Measurements from ENCODE around the gene EPHA8.

The EPHA8 gene

GRCh38 chr1:22595108-22595507 lies 31.8 kb downstream of the EPHA8 start:
- no peak for DNase-seq

DNA sequence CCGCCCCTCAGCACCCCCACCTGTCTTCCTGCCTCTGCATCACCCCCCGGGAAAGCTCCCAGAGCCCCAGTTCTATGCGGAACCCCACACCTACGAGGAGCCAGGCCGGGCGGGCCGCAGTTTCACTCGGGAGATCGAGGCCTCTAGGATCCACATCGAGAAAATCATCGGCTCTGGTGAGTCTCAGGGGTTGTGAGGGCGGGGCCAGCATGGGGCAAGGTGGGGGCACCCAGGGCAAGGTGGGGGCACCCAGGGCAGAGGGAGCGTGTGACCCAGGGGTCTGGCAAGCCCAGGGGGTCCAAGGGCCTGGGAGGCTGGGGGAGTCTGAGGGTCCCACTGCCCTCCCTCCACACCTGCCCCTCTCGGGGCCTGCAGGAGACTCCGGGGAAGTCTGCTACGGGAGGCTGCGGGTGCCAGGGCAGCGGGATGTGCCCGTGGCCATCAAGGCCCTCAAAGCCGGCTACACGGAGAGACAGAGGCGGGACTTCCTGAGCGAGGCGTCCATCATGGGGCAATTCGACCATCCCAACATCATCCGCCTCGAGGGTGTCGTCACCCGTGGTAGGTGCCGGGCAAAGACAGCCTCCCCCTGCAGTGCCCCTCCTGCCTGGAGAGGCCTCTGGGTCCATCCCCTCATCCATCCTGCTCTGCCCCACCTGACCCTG lies 34.1 kb downstream of the EPHA8 start:
- DNase-seq = no peak

DNA sequence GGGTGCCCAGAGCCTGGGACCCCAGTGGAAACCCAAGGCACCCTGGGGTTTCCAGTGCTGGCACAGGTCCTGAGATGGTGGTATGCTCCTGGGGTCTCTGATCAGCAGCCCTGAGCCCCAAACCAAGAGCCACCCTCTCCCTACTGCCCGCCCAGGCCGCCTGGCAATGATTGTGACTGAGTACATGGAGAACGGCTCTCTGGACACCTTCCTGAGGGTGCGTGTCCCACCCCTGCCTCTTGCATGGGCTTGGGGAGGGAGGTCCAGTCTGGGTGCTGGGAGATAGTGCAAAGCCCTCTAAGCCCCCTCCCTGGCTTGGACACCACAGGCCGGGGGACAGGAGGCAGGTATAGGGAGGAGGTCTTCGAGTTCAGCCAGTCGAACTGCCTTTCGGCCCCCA lies 34.7 kb downstream of the EPHA8 start:
- no peak for DNase-seq

DNA sequence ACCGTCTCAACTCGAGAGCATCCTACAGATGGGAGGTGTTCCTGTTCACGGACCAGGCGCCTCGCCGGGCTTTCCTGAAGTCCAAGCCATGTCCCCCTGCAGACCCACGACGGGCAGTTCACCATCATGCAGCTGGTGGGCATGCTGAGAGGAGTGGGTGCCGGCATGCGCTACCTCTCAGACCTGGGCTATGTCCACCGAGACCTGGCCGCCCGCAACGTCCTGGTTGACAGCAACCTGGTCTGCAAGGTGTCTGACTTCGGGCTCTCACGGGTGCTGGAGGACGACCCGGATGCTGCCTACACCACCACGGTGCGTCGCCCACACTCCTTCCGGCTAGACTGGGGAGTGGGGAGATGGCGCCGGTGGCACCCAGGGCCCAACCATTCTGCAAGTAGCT lies 35.4 kb downstream of the EPHA8 start:
- DNase-seq = no peak

DNA sequence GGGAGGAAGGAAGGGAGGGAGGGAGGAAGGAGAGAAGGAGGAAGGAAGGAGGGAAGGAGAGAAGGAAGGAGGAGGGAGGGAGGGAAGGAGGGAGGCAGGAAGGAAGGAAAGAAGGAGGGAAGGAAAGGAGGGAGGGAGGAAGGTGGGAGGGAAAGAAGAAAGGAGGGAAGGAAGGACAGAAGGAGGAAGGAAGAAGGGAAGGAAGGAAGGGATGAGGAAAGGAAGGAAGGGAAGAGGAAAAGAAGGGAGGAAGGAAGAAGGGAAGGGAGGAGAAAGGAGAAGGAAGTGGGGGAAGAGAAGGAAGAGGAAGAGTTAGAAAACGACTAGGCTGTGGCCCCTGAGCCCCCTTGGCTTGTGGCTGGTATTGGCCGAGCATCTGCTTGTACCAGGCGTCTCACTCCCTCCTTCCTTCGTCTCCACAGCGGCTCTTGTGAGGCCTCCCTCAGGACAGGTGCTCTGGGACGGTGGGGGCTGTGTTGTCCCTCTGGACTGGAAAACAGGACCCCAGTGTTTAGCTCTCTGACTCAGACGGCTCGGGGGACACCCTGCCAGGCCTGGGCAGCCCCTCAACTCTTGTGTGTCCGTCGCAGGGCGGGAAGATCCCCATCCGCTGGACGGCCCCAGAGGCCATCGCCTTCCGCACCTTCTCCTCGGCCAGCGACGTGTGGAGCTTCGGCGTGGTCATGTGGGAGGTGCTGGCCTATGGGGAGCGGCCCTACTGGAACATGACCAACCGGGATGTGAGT lies 37.0 kb downstream of the EPHA8 start:
- DNase-seq = no peak

- no peak for DNase-seq
Measured at GRCh38 chr1:22600817-22601605, 37.7 kb downstream of the EPHA8 start.

DNA sequence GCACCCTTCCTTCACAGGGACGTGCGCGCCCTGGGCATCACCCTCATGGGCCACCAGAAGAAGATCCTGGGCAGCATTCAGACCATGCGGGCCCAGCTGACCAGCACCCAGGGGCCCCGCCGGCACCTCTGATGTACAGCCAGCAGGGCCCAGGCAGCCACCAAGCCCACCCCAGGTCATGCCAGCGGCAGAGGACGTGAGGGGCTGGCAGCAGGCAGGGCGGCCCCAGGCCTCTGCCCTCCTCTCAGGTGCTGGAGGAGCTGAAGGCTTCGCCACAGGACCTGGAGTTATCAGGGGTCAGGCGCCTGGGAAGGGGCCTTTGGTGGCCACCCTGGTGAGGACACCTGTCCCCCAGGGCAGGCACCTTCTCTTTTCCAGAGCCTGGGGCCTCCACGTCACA lies 38.3 kb downstream of the EPHA8 start:
- no peak for DNase-seq

DNA sequence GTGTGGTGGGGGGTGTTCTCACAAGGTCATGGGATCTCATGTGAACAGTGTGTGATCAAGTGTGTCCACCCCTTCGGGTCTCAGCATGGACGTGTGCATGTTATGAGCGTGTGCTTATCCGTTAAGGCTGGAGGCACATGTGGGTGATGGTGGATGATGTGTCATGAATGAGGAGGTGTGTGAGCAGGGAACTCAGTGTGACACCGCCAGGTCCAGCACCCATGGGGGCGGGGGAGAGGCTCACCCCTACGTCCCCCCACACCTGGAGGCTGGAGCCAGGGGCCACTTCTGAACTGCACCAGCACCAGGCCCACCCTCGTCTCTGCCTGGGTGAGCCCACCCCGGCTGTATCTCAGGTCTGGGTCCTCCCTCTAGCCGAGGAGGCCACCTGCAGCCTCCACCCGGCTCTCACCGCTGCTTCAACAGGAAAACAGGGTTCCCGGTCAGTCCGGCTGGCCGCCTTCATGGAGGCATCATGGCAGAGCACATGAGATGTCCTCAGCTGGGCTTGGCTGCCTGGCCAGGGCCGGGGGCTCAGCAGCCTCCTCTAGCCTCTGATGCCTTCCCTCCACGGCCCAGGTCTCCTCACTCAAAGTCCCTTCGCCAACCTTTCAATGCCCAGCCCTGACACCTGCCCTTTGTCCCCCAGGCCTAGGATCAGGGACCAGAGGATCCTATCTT lies 38.9 kb downstream of the EPHA8 start:
- DNase-seq = no peak

DNA sequence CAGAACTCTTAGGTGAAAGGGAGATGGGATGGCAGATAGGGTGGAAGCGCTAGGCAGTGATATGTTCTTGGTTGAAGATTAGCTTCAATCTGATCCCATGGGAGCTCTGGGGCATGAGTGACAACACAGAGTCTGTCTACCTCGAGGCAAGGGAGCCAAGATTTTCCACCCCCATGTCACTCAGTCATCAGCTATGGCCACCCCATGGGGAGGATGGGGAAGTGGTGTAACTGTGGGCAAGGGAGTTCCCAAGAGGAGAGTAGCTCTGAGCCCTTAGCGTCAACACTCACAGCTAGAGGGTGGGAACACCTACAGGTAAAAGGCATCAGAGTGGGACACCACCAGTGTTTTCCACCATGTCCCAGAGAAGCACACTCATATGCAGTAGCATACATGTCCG lies 42.9 kb downstream of the EPHA8 start:
- DNase-seq = no peak

GRCh38 chr1:22607154-22607553 lies 43.9 kb downstream of the EPHA8 start:
- no peak for DNase-seq

- no peak for DNase-seq
Measured at GRCh38 chr1:22608361-22608760, 45.1 kb downstream of the EPHA8 start.

GRCh38 chr1:22609291-22609690 lies 46.0 kb downstream of the EPHA8 start:
- DNase-seq = peak; percentile 69

DNA sequence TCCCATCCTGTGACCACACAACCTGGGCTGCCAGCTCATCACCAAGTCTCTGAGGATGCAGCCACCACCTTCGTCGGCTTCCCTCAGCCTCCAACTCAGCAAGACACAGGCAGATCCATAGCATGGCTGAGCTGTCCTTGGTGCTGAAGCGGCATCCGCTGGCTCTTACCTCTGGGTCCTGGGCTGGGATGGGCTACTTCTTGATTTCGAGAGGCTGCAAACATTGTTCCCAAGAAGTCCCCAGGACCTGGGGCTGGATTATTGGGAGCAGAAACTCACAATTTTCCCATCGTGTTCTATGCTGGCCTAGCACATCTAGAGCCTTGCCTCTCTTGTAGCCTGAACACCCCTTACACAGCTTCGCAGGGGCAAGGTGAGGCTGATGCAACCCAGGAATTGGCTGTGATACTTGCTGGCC lies 48.2 kb downstream of the EPHA8 start:
- no peak for DNase-seq

DNA sequence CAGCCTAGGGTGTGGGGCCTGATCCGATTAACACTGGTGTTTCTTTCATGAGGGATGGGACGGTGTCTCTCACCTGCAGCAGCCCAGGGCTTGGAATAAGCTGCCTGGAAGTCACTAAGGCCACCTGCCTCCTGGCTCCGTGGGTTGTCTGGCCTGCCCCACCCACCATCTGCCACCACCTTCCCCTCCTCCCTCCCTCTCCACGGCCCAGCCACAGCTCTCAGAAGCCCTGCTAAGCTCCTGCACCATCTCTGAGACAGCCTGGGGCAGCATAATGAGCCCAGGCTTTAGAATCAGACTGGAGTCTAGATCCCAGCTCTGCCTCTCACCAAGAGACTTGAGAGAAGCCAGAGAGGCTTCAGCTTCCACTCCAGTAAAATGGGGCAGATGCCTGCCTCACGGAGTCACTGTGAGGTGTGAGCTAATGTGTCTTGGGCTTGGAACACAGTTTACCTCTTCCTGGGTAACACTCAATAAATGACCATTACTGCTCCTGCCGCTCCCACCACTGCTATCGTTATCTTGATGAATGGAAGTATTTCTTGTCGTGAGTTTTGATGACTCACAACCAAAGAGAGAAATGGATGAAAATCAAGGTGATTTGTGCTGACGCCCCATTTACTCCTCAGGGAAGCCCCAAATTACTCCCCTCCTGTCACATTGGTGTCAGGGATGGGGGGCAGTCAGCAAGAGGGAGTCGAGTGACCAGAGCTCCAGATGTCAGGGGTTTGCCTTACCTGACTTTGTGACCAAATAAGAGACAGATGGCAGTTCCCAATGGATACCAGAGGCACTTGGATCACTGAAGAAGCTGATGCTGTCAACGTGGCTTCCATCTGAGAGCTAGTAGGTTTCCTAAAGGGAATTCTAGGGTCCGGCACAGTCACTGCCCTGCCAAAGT lies 49.6 kb downstream of the EPHA8 start:
- no peak for DNase-seq

DNA sequence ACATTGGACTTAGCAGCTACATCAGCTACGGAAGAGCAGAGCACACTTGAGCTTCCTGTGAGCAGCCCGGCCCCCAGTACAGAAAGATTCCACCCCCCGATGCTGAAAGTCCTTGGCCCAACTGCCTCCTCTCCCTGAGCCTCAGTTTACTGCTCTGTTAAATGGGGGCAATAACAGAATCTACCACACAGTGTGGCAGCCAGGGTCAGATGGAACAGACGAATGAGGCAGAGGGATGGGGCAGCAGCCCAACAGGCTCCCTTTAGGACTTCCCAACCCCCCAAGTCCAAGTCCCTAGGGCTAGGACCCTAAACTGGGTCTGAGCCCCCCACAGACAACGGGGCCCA lies 50.3 kb downstream of the EPHA8 start:
- DNase-seq = no peak

GRCh38 chr1:22613951-22614350 lies 50.7 kb downstream of the EPHA8 start:
- DNase-seq = no peak

DNA sequence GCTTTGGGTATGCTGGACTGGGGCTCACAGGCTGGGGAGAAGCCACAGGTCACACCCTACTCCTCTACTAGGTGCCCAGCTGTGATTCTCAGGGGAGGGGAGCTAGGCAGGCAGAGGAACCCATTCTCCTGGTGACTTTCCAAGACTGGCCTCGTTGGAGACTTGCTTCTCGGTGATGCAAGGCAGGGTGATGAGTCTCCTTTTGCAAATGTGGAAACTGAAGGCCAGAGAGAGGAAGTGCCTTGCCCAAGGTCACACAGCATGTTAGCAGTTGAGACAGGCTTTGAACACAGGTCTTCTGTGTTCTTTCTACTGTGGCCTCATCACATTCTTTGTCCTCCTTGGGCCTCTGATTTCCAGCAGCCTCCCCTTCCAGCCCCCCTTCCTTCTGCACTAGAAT lies 52.6 kb downstream of the EPHA8 start:
- no peak for DNase-seq

- DNase-seq = no peak
Measured at GRCh38 chr1:22616571-22616970, 53.3 kb downstream of the EPHA8 start.

- DNase-seq = peak; percentile 29
Measured at GRCh38 chr1:22618056-22618455, 54.8 kb downstream of the EPHA8 start.

DNA sequence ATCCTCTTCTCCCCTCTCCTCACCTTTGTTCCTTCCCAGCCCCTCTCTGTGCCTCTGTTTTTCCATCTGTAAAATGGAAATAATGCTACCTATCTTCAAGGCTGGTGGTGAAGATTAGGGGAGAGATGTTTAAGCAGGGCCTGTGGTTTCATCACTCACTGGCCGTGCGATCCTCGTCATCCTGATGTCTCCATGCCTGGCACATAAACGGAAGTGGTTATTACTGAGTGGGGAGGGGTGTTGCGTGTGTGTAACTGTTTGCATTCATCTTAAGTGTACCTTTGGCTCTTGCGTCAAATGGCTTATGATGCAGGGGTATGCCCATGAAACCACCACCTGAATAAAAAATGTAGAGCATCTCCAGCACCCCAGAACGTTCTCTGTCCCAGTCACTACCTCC lies 56.0 kb downstream of the EPHA8 start:
- no peak for DNase-seq

DNA sequence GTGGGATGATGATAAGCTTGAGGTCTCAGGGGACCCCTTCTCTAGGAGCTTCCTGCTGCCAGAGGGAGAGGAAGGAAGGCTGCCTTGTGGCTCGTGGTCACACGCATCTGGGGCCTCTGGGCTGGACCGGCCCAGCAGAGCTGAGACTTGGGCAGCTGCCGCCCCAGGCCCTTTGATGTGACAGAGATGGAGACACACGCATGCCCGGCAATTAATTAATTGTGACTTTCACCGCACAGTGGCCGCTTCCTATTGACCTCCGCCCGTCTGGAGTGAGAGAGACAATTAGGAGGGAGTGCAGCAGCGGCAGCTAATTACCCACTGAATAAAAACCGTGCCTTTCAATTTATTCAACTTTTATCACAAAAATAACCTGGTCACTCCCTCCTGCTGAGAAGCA lies 56.5 kb downstream of the EPHA8 start:
- no peak for DNase-seq

GRCh38 chr1:22621761-22622160 lies 58.5 kb downstream of the EPHA8 start:
- DNase-seq = no peak
